DOHH2 (cell line): ENCODE data around the gene ASB7.

ENCODE experiments used
- CTCF ChIP-seq: fragments of 200-600 bp; sonication (generic); IDR thresholded peaks from one replicate; pipeline ENCODE4 v1.5.1; 2014; ENCODE audit warnings: antibody characterized with exemption, mild to moderate bottlenecking, low read depth, low read length; ENCODE audit not compliant: poor library complexity, severe bottlenecking
- EZH2phosphoT487 ChIP-seq: fragments of 200-600 bp; sonication (generic); IDR thresholded peaks from 2 replicates; pipeline ENCODE4 v1.6.1; 2017; ENCODE audit warnings: borderline replicate concordance, mild to moderate bottlenecking, antibody characterized with exemption, low read length, moderate library complexity, mixed read lengths

- TF ChIP-seq CTCF (no peak), EZH2phosphoT487 (no peak)
Measured at GRCh38 chr15:100691321-100691720, 88.9 kb downstream of the ASB7 start.
